ENCODE measurements around the gene CFAP61.

DNA sequence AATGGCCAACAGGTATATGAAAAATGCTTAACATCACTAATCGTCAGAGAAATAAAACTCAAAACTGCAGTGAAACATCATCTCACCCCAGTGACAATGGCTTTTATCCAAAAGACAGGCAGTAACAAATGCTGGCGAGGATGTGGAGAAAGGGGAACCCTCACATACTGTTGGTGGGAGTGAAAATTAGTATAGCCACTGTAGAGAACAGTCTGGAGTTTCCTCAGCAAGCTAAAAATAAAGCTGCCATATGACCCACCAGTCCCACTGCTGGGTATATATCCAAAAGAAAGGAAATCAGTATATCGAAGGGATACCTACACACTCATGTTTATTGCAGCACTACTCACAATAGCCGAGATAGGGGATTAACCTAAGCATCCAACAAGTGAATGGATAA lies 292.1 kb downstream of the CFAP61 start:
- no peak for TF ChIP-seq CTCF (IDR thresholded peaks at IDR 0.05 in 8 of 11, conservative IDR thresholded peaks at IDR 0.05 in 3 of 11)
- no peak for TF ChIP-seq POLR2A (IDR thresholded peaks at IDR 0.05)
- TF ChIP-seq POLR2AphosphoS5 (IDR thresholded peaks at IDR 0.05) = no peak
